Prostate gland (tissue), 2 donors: Measurements from ENCODE around the gene ADAMTSL1. TPM values are rescaled to one million over a fixed set of nuclear protein-coding genes. Genes with fewer than 3 reads are reported as not detected.

Source experiments
- DNase-seq: peaks from one replicate; pipeline ENCODE4 v3.0.0-alpha.2; 2019; ENCODE audit warnings: low spot score
- H3K27ac ChIP-seq, 2 donors: fragments of 200-600 bp; sonication (generic); 2 replicates each; pipeline ENCODE4 v1.5.1; 2017 to 2019
- H3K27me3 ChIP-seq: fragments of 200-600 bp; sonication (generic); replicated peaks from 2 replicates; pipeline ENCODE4 v1.5.1; 2019; ENCODE audit not compliant: insufficient read depth
- H3K36me3 ChIP-seq, 2 donors: fragments of 200-600 bp; sonication (generic); 1 replicate in 1 of 2; 2 replicates in 1 of 2; pipeline versions ENCODE4 v1.5.1 to v1.8.1; 2017 to 2019
- H3K4me1 ChIP-seq: fragments of 200-600 bp; sonication (generic); replicated peaks from 2 replicates; pipeline ENCODE4 v1.5.1; 2019
- H3K4me3 ChIP-seq, 2 donors: fragments of 200-600 bp; sonication (generic); 2 replicates each; pipeline ENCODE4 v1.5.1; 2017 to 2019
- H3K9me3 ChIP-seq: fragments of 200-600 bp; sonication (generic); 2 replicates; pipeline ENCODE4 v1.5.1; 2017
- CTCF ChIP-seq, 4 experiments: fragments of 200-600 bp in 2 of 4; fragments of 450-650 bp in 2 of 4; sonication (generic) in 2 of 4; IDR thresholded peaks; 1 replicate in 3 of 4; 2 replicates in 1 of 4; pipeline ENCODE4 v1.5.1; 2016 to 2019; ENCODE audit warnings: antibody characterized with exemption in 4 of 4, mild to moderate bottlenecking in 2 of 4, moderate library complexity in 2 of 4
- POLR2A ChIP-seq: fragments of 450-650 bp; IDR thresholded peaks from one replicate; pipeline ENCODE4 v1.6.1; 2016; ENCODE audit warnings: antibody characterized with exemption, mild to moderate bottlenecking
- POLR2AphosphoS5 ChIP-seq: sonication (generic); formaldehyde crosslinking; IDR thresholded peaks from one replicate; pipeline ENCODE4 v1.6.1; 2017; ENCODE audit warnings: antibody characterized with exemption
- WGBS: methylation state at CpG from one replicate; pipeline ENCODE4 v1.1.5; 2018; 5-methylcytosine and 5-hydroxymethylcytosine counted together
- intact Hi-C: fragments of 100-400 bp; cut with DNase I; formaldehyde crosslinking; loops from one replicate; pipeline ENCODE4 v1.14.2; 2022
- total RNA-seq, 2 donors: library from RNA; depleted of rRNA; stranded (reverse); fragments of >200 nt; gene quantifications; one replicate each; pipeline ENCODE4 v1.1.0, GENCODE V29; 2016

The ADAMTSL1 gene
- total RNA-seq, 2 donors from 2014 or later = 9.8 to 18.1 TPM

GRCh38 chr9:18896531-18897179 is 422.7 kb downstream of the ADAMTSL1 start:
- Histone ChIP-seq H3K9me3 (no peaks in the 10 kb centered on the region), H3K4me1 (no peaks in the 10 kb centered on the region), H3K36me3 (no peaks in the 10 kb centered on the region), H3K27ac (no peak overlapping the region), H3K27me3 (no peaks in the 10 kb centered on the region), H3K4me3 (no peak overlapping the region)
- WGBS = 100% methylated on average over 2 of the region's 2 CpGs
- intact Hi-C loops = no loop called here
- TF ChIP-seq POLR2A (no peak), CTCF (IDR thresholded peaks at IDR 0.05) (no peak), POLR2AphosphoS5 (no peak)
- no peak for DNase-seq

GRCh38 chr9:18903450-18903849 is 429.5 kb downstream of the ADAMTSL1 start:
- Histone ChIP-seq H3K27me3 (no peaks in the 10 kb centered on the region), H3K4me3 (no peak overlapping the region), H3K4me1 (no peaks in the 10 kb centered on the region), H3K9me3 (no peaks in the 10 kb centered on the region), H3K27ac (no peak overlapping the region), H3K36me3 (no peaks in the 10 kb centered on the region)
- TF ChIP-seq CTCF (IDR thresholded peaks at IDR 0.05) = no peak
- intact Hi-C loops = no loop called here
- no peak for DNase-seq
- 96% methylated on average over 2 of the region's 2 CpGs for WGBS

GRCh38 chr9:18905028-18905882 is 431.3 kb downstream of the ADAMTSL1 start:
- TF ChIP-seq CTCF (IDR thresholded peaks at IDR 0.05) = no peak
- no peak for TF ChIP-seq POLR2A
- no peak for TF ChIP-seq POLR2AphosphoS5
- WGBS = 87% methylated on average over 11 of the region's 11 CpGs
- Histone ChIP-seq H3K27me3 (no peaks in the 10 kb centered on the region), H3K36me3 (no peaks in the 10 kb centered on the region), H3K27ac (no peak overlapping the region), H3K9me3 (no peaks in the 10 kb centered on the region), H3K4me1 (no peaks in the 10 kb centered on the region), H3K4me3 (no peak overlapping the region)
- intact Hi-C loops = no loop called here
- DNase-seq = no peak

- WGBS = 91% methylated on average over 9 of the region's 9 CpGs
- H3K9me3 ChIP-seq = no peaks in the 10 kb centered on the region
- TF ChIP-seq POLR2AphosphoS5 (no peak), CTCF (IDR thresholded peaks at IDR 0.05) (no peak), POLR2A (no peak)
- DNase-seq = no peak
- no peak overlapping the region for H3K4me3 ChIP-seq
- no peaks in the 10 kb centered on the region for H3K36me3 ChIP-seq
- H3K27me3 ChIP-seq = no peaks in the 10 kb centered on the region
- intact Hi-C loops = no loop called here
- H3K4me1 ChIP-seq = no peaks in the 10 kb centered on the region
- no peak overlapping the region for H3K27ac ChIP-seq
Measured at GRCh38 chr9:18905883-18906629, 432.1 kb downstream of the ADAMTSL1 start.
